SU-DHL-6 (cell line): ENCODE data around the gene DHX38.

Source experiments
- EZH2phosphoT487 ChIP-seq: fragments of 200-600 bp; sonication (generic), shearing (Covaris generic); conservative IDR thresholded peaks from 2 replicates; pipeline ENCODE4 v1.6.1; 2018; ENCODE audit warnings: mild to moderate bottlenecking, antibody characterized with exemption, low read length, moderate library complexity, mixed read lengths
- TF ChIP-seq, protein P1 (sequence below): fragments of 200-600 bp; sonication (generic); IDR thresholded peaks from one replicate; pipeline ENCODE4 v1.5.1; 2017; ENCODE audit warnings: antibody characterized with exemption, mild to moderate bottlenecking, low read length, moderate library complexity; ENCODE audit not compliant: insufficient read depth, poor library complexity, severe bottlenecking

DNA sequence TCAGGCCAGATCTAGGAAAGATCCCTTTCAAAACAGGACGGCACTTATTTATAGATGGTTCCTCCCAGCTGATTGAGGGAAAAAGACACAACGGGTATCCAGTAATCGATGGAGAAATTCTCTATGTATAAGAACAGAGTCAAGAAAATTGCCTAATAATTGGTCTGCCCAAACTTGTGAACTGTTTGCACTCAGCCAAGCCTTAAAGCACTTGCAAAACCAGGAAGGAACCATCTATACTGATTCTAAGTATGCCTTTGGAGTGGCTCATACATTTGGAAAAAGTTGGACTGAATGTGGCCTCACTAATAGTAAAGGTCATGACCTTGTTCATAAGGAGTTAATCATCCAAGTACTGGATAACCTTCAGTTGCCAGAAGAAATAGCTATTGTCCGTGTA, 24.7 kb upstream of the DHX38 start:
- TF ChIP-seq EZH2phosphoT487: no peak
- TF ChIP-seq, protein P1, sequence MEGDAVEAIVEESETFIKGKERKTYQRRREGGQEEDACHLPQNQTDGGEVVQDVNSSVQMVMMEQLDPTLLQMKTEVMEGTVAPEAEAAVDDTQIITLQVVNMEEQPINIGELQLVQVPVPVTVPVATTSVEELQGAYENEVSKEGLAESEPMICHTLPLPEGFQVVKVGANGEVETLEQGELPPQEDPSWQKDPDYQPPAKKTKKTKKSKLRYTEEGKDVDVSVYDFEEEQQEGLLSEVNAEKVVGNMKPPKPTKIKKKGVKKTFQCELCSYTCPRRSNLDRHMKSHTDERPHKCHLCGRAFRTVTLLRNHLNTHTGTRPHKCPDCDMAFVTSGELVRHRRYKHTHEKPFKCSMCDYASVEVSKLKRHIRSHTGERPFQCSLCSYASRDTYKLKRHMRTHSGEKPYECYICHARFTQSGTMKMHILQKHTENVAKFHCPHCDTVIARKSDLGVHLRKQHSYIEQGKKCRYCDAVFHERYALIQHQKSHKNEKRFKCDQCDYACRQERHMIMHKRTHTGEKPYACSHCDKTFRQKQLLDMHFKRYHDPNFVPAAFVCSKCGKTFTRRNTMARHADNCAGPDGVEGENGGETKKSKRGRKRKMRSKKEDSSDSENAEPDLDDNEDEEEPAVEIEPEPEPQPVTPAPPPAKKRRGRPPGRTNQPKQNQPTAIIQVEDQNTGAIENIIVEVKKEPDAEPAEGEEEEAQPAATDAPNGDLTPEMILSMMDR: no peak
